Uterus (tissue), 2 donors: ENCODE results near the gene IL9R.

Source experiments
- CTCF ChIP-seq, 4 experiments: fragments of 200-600 bp in 2 of 4; fragments of 450-650 bp in 2 of 4; sonication (generic) in 2 of 4; IDR thresholded peaks; one replicate each; pipeline ENCODE4 v1.5.1; 2016 to 2019; ENCODE audit warnings: antibody characterized with exemption in 4 of 4, mild to moderate bottlenecking in 2 of 4, moderate library complexity in 1 of 4
- POLR2A ChIP-seq, 2 donors: fragments of 450-650 bp; IDR thresholded peaks; one replicate each; pipeline ENCODE4 v1.6.1; 2016; ENCODE audit warnings: antibody characterized with exemption in 2 of 2, mild to moderate bottlenecking in 1 of 2, moderate library complexity in 1 of 2

GRCh38 chrX:155953055-155953454, 44.4 kb upstream of the IL9R start:
- TF ChIP-seq CTCF (IDR thresholded peaks at IDR 0.05) (no peak), POLR2A (IDR thresholded peaks at IDR 0.05) (no peak)
